Neural cell (in vitro differentiated cells): ENCODE data around the gene FRMD4A.

Experiments used
- CTCF ChIP-seq: fragments of 450-650 bp; IDR thresholded peaks from 2 replicates; pipeline ENCODE4 v1.5.1; 2014; ENCODE audit warnings: antibody characterized with exemption, mild to moderate bottlenecking, moderate library complexity; ENCODE audit not compliant: poor library complexity, severe bottlenecking
- EP300 ChIP-seq: fragments of 450-650 bp; conservative IDR thresholded peaks from 2 replicates; pipeline ENCODE4 v1.6.1; 2014; ENCODE audit warnings: antibody characterized with exemption, mild to moderate bottlenecking, moderate library complexity; ENCODE audit not compliant: poor library complexity, severe bottlenecking
- EZH2 ChIP-seq: fragments of 200-600, 300-800 bp; shearing (Covaris generic), sonication (generic); IDR thresholded peaks from 2 replicates; pipeline ENCODE4 v1.6.1; 2014; ENCODE audit warnings: antibody characterized with exemption, low read length, borderline replicate concordance, mild to moderate bottlenecking; ENCODE audit not compliant: insufficient read depth, poor library complexity, severe bottlenecking
- MXI1 ChIP-seq: fragments of 450-650 bp; conservative IDR thresholded peaks from 2 replicates; pipeline ENCODE4 v1.6.1; 2014; ENCODE audit warnings: antibody characterized with exemption, mild to moderate bottlenecking; ENCODE audit not compliant: poor library complexity, severe bottlenecking
- POLR2AphosphoS5 ChIP-seq: IDR thresholded peaks from 2 replicates; pipeline ENCODE4 v1.6.1; 2012
- RAD21 ChIP-seq: fragments of 450-650 bp; conservative IDR thresholded peaks from 2 replicates; pipeline ENCODE4 v1.6.1; 2014; ENCODE audit warnings: antibody characterized with exemption, mild to moderate bottlenecking, moderate library complexity
- REST ChIP-seq: IDR thresholded peaks from 2 replicates; pipeline ENCODE4 v1.6.1; 2012; ENCODE audit warnings: borderline replicate concordance
- SMC3 ChIP-seq: fragments of 450-650 bp; conservative IDR thresholded peaks from 2 replicates; pipeline ENCODE4 v1.6.1; 2014; ENCODE audit warnings: antibody characterized with exemption, mild to moderate bottlenecking, moderate library complexity; ENCODE audit not compliant: poor library complexity
- TAF1 ChIP-seq: IDR thresholded peaks from 2 replicates; pipeline ENCODE4 v1.6.1; 2012; ENCODE audit warnings: low read depth

GRCh38 chr10:13788711-13789447, 541.8 kb downstream of the FRMD4A start:
- TF ChIP-seq TAF1 (no peak), EP300 (no peak), CTCF (no peak), EZH2 (no peak), REST (no peak), POLR2AphosphoS5 (no peak), SMC3 (no peak), MXI1 (no peak), RAD21 (no peak)
